Breast epithelium (tissue), 3 donors: ENCODE results near the gene MIER1.

ENCODE experiments used
- POLR2A ChIP-seq: fragments of 450-650 bp; IDR thresholded peaks from one replicate; pipeline ENCODE4 v1.6.1; 2016; ENCODE audit warnings: antibody characterized with exemption, mild to moderate bottlenecking, moderate library complexity
- POLR2AphosphoS5 ChIP-seq, 3 donors: sonication (generic); formaldehyde crosslinking; IDR thresholded peaks; one replicate each; pipeline ENCODE4 v1.6.1; 2017; ENCODE audit warnings: antibody characterized with exemption in 3 of 3
- TF ChIP-seq, protein P1 (sequence below), 3 donors: fragments of 450-650 bp; IDR thresholded peaks; one replicate each; pipeline ENCODE4 v1.5.1; 2016 to 2017; ENCODE audit warnings: antibody characterized with exemption in 3 of 3, mild to moderate bottlenecking in 3 of 3, moderate library complexity in 3 of 3

DNA sequence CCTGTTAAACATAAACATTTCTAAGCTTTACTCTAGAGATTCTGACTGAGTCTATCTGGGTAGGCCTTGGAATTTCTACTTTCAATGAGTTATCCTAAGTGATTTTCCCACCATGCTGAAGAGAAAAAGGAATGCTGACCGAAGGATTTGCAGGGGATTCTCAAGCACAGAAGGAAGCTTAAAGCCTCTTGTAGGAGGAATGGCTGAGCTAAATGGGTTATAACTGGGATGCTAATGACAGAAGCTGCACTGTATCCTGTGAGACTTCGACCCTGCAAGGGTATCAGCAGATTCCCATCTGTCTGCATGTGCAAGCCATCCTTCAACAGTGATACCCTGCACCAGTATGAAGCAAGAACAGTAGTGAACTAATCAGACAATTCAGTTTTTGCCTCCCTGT lies 93.8 kb downstream of the MIER1 start:
- TF ChIP-seq, protein P1, sequence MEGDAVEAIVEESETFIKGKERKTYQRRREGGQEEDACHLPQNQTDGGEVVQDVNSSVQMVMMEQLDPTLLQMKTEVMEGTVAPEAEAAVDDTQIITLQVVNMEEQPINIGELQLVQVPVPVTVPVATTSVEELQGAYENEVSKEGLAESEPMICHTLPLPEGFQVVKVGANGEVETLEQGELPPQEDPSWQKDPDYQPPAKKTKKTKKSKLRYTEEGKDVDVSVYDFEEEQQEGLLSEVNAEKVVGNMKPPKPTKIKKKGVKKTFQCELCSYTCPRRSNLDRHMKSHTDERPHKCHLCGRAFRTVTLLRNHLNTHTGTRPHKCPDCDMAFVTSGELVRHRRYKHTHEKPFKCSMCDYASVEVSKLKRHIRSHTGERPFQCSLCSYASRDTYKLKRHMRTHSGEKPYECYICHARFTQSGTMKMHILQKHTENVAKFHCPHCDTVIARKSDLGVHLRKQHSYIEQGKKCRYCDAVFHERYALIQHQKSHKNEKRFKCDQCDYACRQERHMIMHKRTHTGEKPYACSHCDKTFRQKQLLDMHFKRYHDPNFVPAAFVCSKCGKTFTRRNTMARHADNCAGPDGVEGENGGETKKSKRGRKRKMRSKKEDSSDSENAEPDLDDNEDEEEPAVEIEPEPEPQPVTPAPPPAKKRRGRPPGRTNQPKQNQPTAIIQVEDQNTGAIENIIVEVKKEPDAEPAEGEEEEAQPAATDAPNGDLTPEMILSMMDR (IDR thresholded peaks at IDR 0.05): no peak
- no peak for TF ChIP-seq POLR2AphosphoS5 (IDR thresholded peaks at IDR 0.05)
- TF ChIP-seq POLR2A: no peak
